GM12892 (cell line): ENCODE data around the gene CYP2A6.

Experiments
- POLR2A ChIP-seq: IDR thresholded peaks from 2 replicates; pipeline ENCODE4 v1.6.1; 2011; ENCODE audit warnings: low read depth, low read length, control low read depth
- POLR2AphosphoS5 ChIP-seq: IDR thresholded peaks from 2 replicates; pipeline ENCODE4 v1.6.1; 2011; ENCODE audit warnings: low read depth, low read length, control low read depth
- TAF1 ChIP-seq: IDR thresholded peaks from 2 replicates; pipeline ENCODE4 v1.6.1; 2011; ENCODE audit warnings: low read depth, mild to moderate bottlenecking, control low read depth, low read length, borderline replicate concordance

- no peak for TF ChIP-seq POLR2AphosphoS5
- TF ChIP-seq POLR2A = no peak
- no peak for TF ChIP-seq TAF1
Observed at GRCh38 chr19:40815223-40815622, 35.0 kb downstream of the CYP2A6 start.
